Neural progenitor cell (in vitro differentiated cells): ENCODE results near the gene HEATR5A. TPM values are rescaled to one million over a fixed set of nuclear protein-coding genes. Genes with fewer than 3 reads are reported as not detected.

Experiments
- DNase-seq: peaks from one replicate; pipeline ENCODE4 v3.0.0-alpha.2; 2016; ENCODE audit warnings: low spot score
- H2AFZ ChIP-seq: fragments of 200-600 bp; sonication (generic); replicated peaks from 2 replicates; pipeline ENCODE4 v1.6.1; 2016; ENCODE audit warnings: antibody characterized with exemption
- H3F3A ChIP-seq: fragments of 200-600 bp; sonication (generic); 2 replicates; pipeline ENCODE4 v1.6.1; 2016; ENCODE audit warnings: antibody characterized with exemption, low read depth
- H3K27ac ChIP-seq: fragments of 200-600 bp; sonication (generic); 2 replicates; pipeline ENCODE4 v1.5.1; 2016; ENCODE audit warnings: mild to moderate bottlenecking
- H3K27me3 ChIP-seq: fragments of 200-600 bp; sonication (generic); 2 replicates; pipeline ENCODE4 v1.6.1; 2016; ENCODE audit warnings: mild to moderate bottlenecking, moderate library complexity
- H3K36me3 ChIP-seq: fragments of 200-600 bp; sonication (generic); 2 replicates; pipeline ENCODE4 v1.5.1; 2016
- H3K4me1 ChIP-seq: fragments of 200-600 bp; sonication (generic); 2 replicates; pipeline ENCODE4 v1.6.1; 2016; ENCODE audit warnings: mixed run types
- H3K4me2 ChIP-seq: fragments of 200-600 bp; sonication (generic); 2 replicates; pipeline ENCODE4 v1.6.1; 2016
- H3K4me3 ChIP-seq: fragments of 200-600 bp; sonication (generic); 2 replicates; pipeline ENCODE4 v1.5.1; 2016
- H3K79me2 ChIP-seq: fragments of 200-600 bp; sonication (generic); 2 replicates; pipeline ENCODE4 v1.6.1; 2016; ENCODE audit warnings: low read depth
- H3K9ac ChIP-seq: fragments of 200-600 bp; sonication (generic); 2 replicates; pipeline ENCODE4 v1.6.1; 2016
- H3K9me3 ChIP-seq: fragments of 200-600 bp; sonication (generic); 2 replicates; pipeline ENCODE4 v1.5.1; 2016; ENCODE audit warnings: low read depth
- H4K20me1 ChIP-seq: fragments of 200-600 bp; sonication (generic); 2 replicates; pipeline ENCODE4 v1.6.1; 2016; ENCODE audit warnings: low read depth
- H3K27ac Mint-ChIP-seq: 3 replicates; pipeline ENCODE4 v1.8.0; 2021; ENCODE audit warnings: mixed read lengths
- H3K27me3 Mint-ChIP-seq: 2 replicates; pipeline ENCODE4 v1.8.0; 2022; ENCODE audit warnings: low read depth, mild to moderate bottlenecking, inconsistent platforms, moderate library complexity, mixed read lengths; ENCODE audit not compliant: insufficient read depth
- H3K36me3 Mint-ChIP-seq: 3 replicates; pipeline ENCODE4 v1.8.0; 2021; ENCODE audit warnings: mixed read lengths
- H3K4me1 Mint-ChIP-seq: 3 replicates; pipeline ENCODE4 v1.8.0; 2021; ENCODE audit warnings: mixed read lengths
- H3K4me3 Mint-ChIP-seq: 3 replicates; pipeline ENCODE4 v1.8.0; 2021; ENCODE audit warnings: mild to moderate bottlenecking, moderate library complexity, mixed read lengths
- H3K9me3 Mint-ChIP-seq: 3 replicates; pipeline ENCODE4 v1.8.0; 2020; ENCODE audit warnings: mixed read lengths
- CTCF ChIP-seq: fragments of 200-600 bp; sonication (generic); IDR thresholded peaks from 2 replicates; pipeline ENCODE4 v1.5.1; 2017; ENCODE audit warnings: antibody characterized with exemption, mild to moderate bottlenecking
- EZH2 ChIP-seq: fragments of 200-600 bp; sonication (generic); IDR thresholded peaks from 2 replicates; pipeline ENCODE4 v1.6.1; 2017; ENCODE audit warnings: antibody characterized with exemption, mild to moderate bottlenecking, moderate library complexity
- EZH2phosphoT487 ChIP-seq: fragments of 200-600 bp; sonication (generic); IDR thresholded peaks from 2 replicates; pipeline ENCODE4 v1.6.1; 2017; ENCODE audit warnings: antibody characterized with exemption
- total RNA-seq: library from RNA; depleted of rRNA; stranded (reverse); fragments of >200 nt; gene quantifications from 2 replicates; pipeline ENCODE4 v1.2.3, GENCODE V29; 2015; ENCODE audit warnings: low replicate concordance

The HEATR5A gene
- total RNA-seq, 1 donor from 2014 or later, result 34.7 TPM

DNA sequence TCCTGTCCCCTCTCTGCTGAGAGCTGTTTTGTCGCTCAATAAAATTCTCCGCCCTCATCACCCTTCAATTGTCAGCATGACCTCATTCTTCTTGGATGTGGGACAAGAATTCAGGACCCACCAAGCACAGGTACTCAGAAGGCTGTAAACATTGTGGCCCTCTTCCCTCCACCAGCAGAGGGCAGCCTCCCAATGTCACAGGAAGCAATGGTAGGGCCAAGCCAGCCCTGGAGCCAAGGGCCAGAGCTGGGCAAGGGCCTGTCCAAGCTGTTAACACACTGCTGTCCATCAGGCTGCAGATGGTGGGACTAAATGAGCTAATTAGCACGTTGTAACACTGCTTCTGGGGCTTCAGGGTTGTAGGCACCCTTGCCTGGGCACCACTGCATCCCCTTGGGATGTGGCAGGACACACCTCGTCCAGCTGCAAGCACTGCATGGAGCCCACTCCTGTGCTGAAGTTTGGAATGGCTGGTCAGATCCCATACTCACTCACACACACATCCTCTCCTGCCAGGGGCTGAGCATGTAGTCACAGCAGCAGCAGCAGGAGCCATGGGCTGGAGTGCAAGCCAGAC lies 150.1 kb downstream of the HEATR5A start:
- H3F3A ChIP-seq, result no peaks in the 10 kb centered on the region
- H3K36me3 Mint-ChIP-seq, result peaks cover 2% of the 10 kb centered on the region
- no peak overlapping the region for H3K4me3 Mint-ChIP-seq
- peaks cover 11% of the 10 kb centered on the region for H3K9me3 Mint-ChIP-seq
- peaks cover 9% of the 10 kb centered on the region for H3K27me3 Mint-ChIP-seq
- no peaks in the 10 kb centered on the region for H3K36me3 ChIP-seq
- no peak overlapping the region for H3K4me3 ChIP-seq
- H3K79me2 ChIP-seq, result no peaks in the 10 kb centered on the region
- H3K4me1 ChIP-seq, result no peaks in the 10 kb centered on the region
- no peaks in the 10 kb centered on the region for H3K4me1 Mint-ChIP-seq
- no peak overlapping the region for H2AFZ ChIP-seq
- TF ChIP-seq CTCF (peak; percentile 57), EZH2phosphoT487 (no peak)
- no peak overlapping the region for H3K4me2 ChIP-seq
- peaks cover 2% of the 10 kb centered on the region for H3K9me3 ChIP-seq
- H3K27ac ChIP-seq, result no peak overlapping the region
- DNase-seq, result peak; percentile 44
- H3K9ac ChIP-seq, result no peak overlapping the region
- H3K27ac Mint-ChIP-seq, result no peak overlapping the region
- H4K20me1 ChIP-seq, result no peaks in the 10 kb centered on the region
- H3K27me3 ChIP-seq, result no peaks in the 10 kb centered on the region

DNA sequence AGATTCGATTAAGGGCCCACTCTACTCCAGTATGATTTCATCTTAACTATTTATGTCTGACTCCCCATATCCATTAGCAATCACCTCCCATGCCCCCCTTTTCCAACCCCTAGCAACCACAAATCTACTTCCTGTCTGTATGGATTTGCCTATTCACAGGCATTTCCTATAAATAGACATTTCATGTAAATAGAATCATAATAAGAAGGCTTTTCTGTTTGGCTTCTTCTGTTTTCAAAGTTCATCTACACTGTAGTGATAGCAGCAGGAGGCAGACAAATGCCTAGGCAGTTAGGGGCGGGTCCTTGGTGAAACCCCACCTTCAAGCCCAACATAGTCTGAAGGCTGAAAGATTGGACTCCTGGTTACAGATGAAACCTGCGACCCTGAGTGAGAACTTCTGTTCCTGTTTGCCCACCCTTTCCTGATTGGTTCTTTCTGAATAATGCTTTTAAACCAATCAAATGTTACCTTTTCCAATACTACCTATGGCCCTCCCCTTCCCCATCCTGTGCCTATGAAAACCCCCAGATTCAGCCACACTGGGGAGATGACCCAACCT lies 150.6 kb downstream of the HEATR5A start:
- H3K9me3 ChIP-seq, result no peaks in the 10 kb centered on the region
- H3K27ac Mint-ChIP-seq, result no peak overlapping the region
- no peaks in the 10 kb centered on the region for H3K4me1 ChIP-seq
- DNase-seq, result no peak
- no peaks in the 10 kb centered on the region for H3K79me2 ChIP-seq
- no peaks in the 10 kb centered on the region for H3K4me1 Mint-ChIP-seq
- no peak overlapping the region for H3K27ac ChIP-seq
- no peak overlapping the region for H3K9ac ChIP-seq
- no peaks in the 10 kb centered on the region for H3F3A ChIP-seq
- peaks cover 9% of the 10 kb centered on the region for H3K27me3 Mint-ChIP-seq
- H3K4me2 ChIP-seq, result no peak overlapping the region
- H2AFZ ChIP-seq, result no peak overlapping the region
- H3K4me3 ChIP-seq, result no peak overlapping the region
- no peaks in the 10 kb centered on the region for H3K27me3 ChIP-seq
- no peak overlapping the region for H3K4me3 Mint-ChIP-seq
- H3K36me3 Mint-ChIP-seq, result peaks cover 2% of the 10 kb centered on the region
- no peaks in the 10 kb centered on the region for H3K36me3 ChIP-seq
- TF ChIP-seq EZH2 (no peak), EZH2phosphoT487 (no peak), CTCF (no peak)
- H3K9me3 Mint-ChIP-seq, result peaks cover 11% of the 10 kb centered on the region
- no peaks in the 10 kb centered on the region for H4K20me1 ChIP-seq

- no peak overlapping the region for H3K4me3 ChIP-seq
- no peak overlapping the region for H3K27ac ChIP-seq
- no peak overlapping the region for H3K4me2 ChIP-seq
- H3K79me2 ChIP-seq, result no peaks in the 10 kb centered on the region
- H3F3A ChIP-seq, result no peaks in the 10 kb centered on the region
- H3K36me3 ChIP-seq, result no peaks in the 10 kb centered on the region
- no peaks in the 10 kb centered on the region for H3K9me3 ChIP-seq
- H2AFZ ChIP-seq, result no peak overlapping the region
- no peaks in the 10 kb centered on the region for H3K4me1 ChIP-seq
- H3K4me1 Mint-ChIP-seq, result no peaks in the 10 kb centered on the region
- H3K4me3 Mint-ChIP-seq, result no peak overlapping the region
- H3K27ac Mint-ChIP-seq, result no peak overlapping the region
- no peaks in the 10 kb centered on the region for H3K36me3 Mint-ChIP-seq
- no peak for DNase-seq
- TF ChIP-seq EZH2, result no peak
- TF ChIP-seq EZH2phosphoT487, result no peak
- TF ChIP-seq CTCF, result no peak
- peaks cover 4% of the 10 kb centered on the region for H3K9me3 Mint-ChIP-seq
- H3K9ac ChIP-seq, result no peak overlapping the region
- no peaks in the 10 kb centered on the region for H3K27me3 ChIP-seq
- no peaks in the 10 kb centered on the region for H4K20me1 ChIP-seq
- peaks cover 11% of the 10 kb centered on the region for H3K27me3 Mint-ChIP-seq
Measured at GRCh38 chr14:31268216-31268615, 152.1 kb downstream of the HEATR5A start.
